AG04449 (cell line): ENCODE data around the gene MEOX2.

Source experiments
- CTCF ChIA-PET: fragments of 350-600 bp; formaldehyde crosslinking; extraction: SDS; loops from one replicate; lab custom pipeline; 2021; ENCODE audit warnings: antibody characterized with exemption; lab: Yijun Ruan, JAX
- POLR2A ChIA-PET: fragments of 400-600, 350-600 bp; formaldehyde crosslinking; extraction: SDS; loops from one replicate; lab custom pipeline; 2020; ENCODE audit warnings: antibody characterized with exemption, inconsistent platforms; lab: Yijun Ruan, JAX
- DNase-seq: peaks from one replicate; pipeline ENCODE4 v3.0.0-alpha.2; 2010; ENCODE audit warnings: low read depth, low spot score
- H3K4me3 ChIP-seq: 2 replicates; pipeline ENCODE4 v1.5.1; 2011; ENCODE audit warnings: low read depth, mild to moderate bottlenecking, control low read depth, low read length
- CTCF ChIP-seq: IDR thresholded peaks from one replicate; pipeline ENCODE4 v1.5.1; 2011; ENCODE audit warnings: mild to moderate bottlenecking, moderate library complexity, low read length, control low read depth, inconsistent platforms; ENCODE audit not compliant: insufficient read depth; ENCODE audit errors: missing control alignments

MEOX2 gene

GRCh38 chr7:15620491-15621185 lies 65.8 kb downstream of the MEOX2 start:
- no peak overlapping the region for H3K4me3 ChIP-seq
- POLR2A ChIA-PET: no interaction called here
- TF ChIP-seq CTCF: no peak
- CTCF ChIA-PET: no interaction called here
- no peak for DNase-seq

- ChIA-PET CTCF (no interaction called here), POLR2A (no interaction called here)
- no peak for DNase-seq
- no peak for TF ChIP-seq CTCF
- no peak overlapping the region for H3K4me3 ChIP-seq
These were observed 68.2 kb downstream of the MEOX2 start for GRCh38 chr7:15618275-15618674.

DNA sequence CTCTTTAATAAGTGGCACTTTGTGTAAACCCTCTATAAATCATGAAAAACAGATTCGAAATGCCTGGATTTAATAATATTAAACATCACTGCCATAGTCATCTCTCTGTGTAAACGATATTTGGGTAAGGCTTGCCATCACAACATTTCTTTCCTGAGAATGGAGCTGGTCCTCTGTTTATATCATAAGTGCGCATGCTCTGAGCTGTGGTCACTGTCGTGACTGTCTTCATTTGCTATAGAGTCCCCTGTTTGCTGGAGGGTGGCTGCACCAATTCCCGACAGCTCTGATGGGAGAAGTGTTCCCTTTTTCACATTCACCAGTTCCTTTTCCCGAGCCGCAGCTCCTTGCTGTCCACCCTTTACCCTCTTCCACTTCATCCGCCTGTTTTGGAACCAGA lies 74.3 kb downstream of the MEOX2 start:
- no peak overlapping the region for H3K4me3 ChIP-seq
- POLR2A ChIA-PET: no interaction called here
- CTCF ChIA-PET: no interaction called here
- no peak for TF ChIP-seq CTCF
- no peak for DNase-seq

- TF ChIP-seq CTCF: no peak
- POLR2A ChIA-PET: no interaction called here
- CTCF ChIA-PET: no interaction called here
- DNase-seq: no peak
- H3K4me3 ChIP-seq: no peak overlapping the region
These were observed 76.0 kb downstream of the MEOX2 start for GRCh38 chr7:15610503-15610902.

- H3K4me3 ChIP-seq: no peak overlapping the region
- no peak for TF ChIP-seq CTCF
- POLR2A ChIA-PET: no interaction called here
- CTCF ChIA-PET: no interaction called here
- DNase-seq: no peak
These were observed 77.2 kb downstream of the MEOX2 start for GRCh38 chr7:15609287-15609686.

DNA sequence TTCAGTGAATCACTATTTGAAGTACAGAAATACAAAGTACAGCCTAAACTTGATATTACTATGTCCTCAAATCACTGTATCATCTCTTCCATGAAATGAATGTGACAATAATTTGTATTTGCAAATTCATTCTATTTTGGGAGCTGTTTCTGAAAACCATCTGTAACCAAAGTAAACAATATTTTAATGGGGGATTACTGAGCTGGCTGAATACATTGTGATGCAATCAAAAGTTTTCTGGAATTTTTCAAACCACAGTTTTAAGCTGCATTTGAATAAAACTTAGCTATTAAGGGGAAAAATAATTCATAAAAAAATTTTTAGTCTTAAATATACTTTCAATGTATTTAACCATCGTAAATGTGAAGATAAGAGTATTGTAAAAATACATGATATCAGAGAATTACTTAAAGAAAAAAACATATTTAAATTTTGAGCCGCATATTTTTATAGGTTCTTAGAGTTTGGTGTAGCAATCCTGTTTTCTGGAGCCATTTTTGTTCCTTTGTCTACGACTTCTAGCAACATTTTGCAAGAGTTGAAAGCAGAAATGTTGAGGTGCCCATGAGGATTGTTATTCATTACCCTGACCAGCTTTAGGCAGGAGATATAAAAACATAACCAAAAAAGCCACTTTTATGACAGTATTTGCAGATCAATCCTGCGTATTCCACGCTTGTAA lies 78.8 kb downstream of the MEOX2 start:
- no peak for DNase-seq
- no peak for TF ChIP-seq CTCF
- H3K4me3 ChIP-seq: no peak overlapping the region
- ChIA-PET CTCF (no interaction called here), POLR2A (no interaction called here)
